IMR-90 (cell line): ENCODE results near the gene CIBAR2. TPM values are rescaled to one million over a fixed set of nuclear protein-coding genes. Genes with fewer than 3 reads are reported as not detected.

ENCODE experiments used
- ATAC-seq: fragments of 200-7000 bp; cut with Tn5 transposase; 2 replicates; pipeline ENCODE4 v1.9.1; 2020; ENCODE audit warnings: low read depth, mild to moderate bottlenecking, moderate library complexity
- BruUV-seq: library from RNA; stranded (reverse); fragments of 400-500 nt; replicated peaks from 2 replicates; lab custom pipeline; 2021; lab: Mats Ljungman, UMichigan
- CTCF ChIA-PET: fragments of 300-600 bp; formaldehyde crosslinking; extraction: SDS; loops from one replicate; lab custom pipeline; 2021; ENCODE audit warnings: antibody characterized with exemption; lab: Yijun Ruan, JAX
- POLR2A ChIA-PET: fragments of 300-600 bp; sonication (Branson Sonifier 250); formaldehyde crosslinking; loops from one replicate; lab custom pipeline; 2022; ENCODE audit warnings: antibody characterized with exemption; ENCODE audit not compliant: unreplicated experiment; lab: Charles Lee
- DNase-seq: peaks from one replicate; pipeline ENCODE4 v3.0.0; 2013
- H2AFZ ChIP-seq: replicated peaks from 2 replicates; pipeline ENCODE3; 2013; ENCODE audit warnings: low read length, mild to moderate bottlenecking; ENCODE audit not compliant: poor library complexity
- H2AK5ac ChIP-seq: 2 replicates; pipeline ENCODE4 v1.6.1; 2013; ENCODE audit warnings: low read depth, low read length, inconsistent platforms
- H2AK9ac ChIP-seq: replicated peaks from 2 replicates; pipeline ENCODE3; 2013; ENCODE audit warnings: mild to moderate bottlenecking, low read depth, low read length, moderate library complexity; ENCODE audit not compliant: poor library complexity
- H2BK120ac ChIP-seq: 2 replicates; pipeline ENCODE4 v1.6.1; 2013; ENCODE audit warnings: low read depth, low read length, inconsistent platforms
- H2BK15ac ChIP-seq: 3 replicates; pipeline ENCODE4 v1.6.1; 2013; ENCODE audit warnings: low read depth, low read length, inconsistent platforms
- H2BK20ac ChIP-seq: 2 replicates; pipeline ENCODE4 v1.6.1; 2013; ENCODE audit warnings: low read depth, mild to moderate bottlenecking, inconsistent platforms, low read length, moderate library complexity
- H2BK5ac ChIP-seq: 2 replicates; pipeline ENCODE4 v1.6.1; 2013; ENCODE audit warnings: mild to moderate bottlenecking, low read depth, low read length, inconsistent platforms; ENCODE audit not compliant: poor library complexity, severe bottlenecking
- H3K14ac ChIP-seq: replicated peaks from 2 replicates; pipeline ENCODE4 v1.6.1; 2013; ENCODE audit warnings: low read depth, low read length, inconsistent platforms
- H3K18ac ChIP-seq: 2 replicates; pipeline ENCODE4 v1.6.1; 2013; ENCODE audit warnings: low read depth, low read length, control low read depth
- H3K23ac ChIP-seq: 2 replicates; pipeline ENCODE4 v1.6.1; 2013; ENCODE audit warnings: low read depth, low read length, inconsistent platforms
- H3K27ac ChIP-seq: 2 replicates; pipeline ENCODE4 v1.5.1; 2013; ENCODE audit warnings: mild to moderate bottlenecking, control low read depth, low read length; ENCODE audit not compliant: insufficient read depth
- H3K27me3 ChIP-seq: 2 replicates; pipeline ENCODE4 v1.6.1; 2013; ENCODE audit warnings: low read length; ENCODE audit not compliant: control insufficient read depth, insufficient read depth
- H3K36me3 ChIP-seq: 2 replicates; pipeline ENCODE4 v1.6.1; 2013; ENCODE audit warnings: low read length, mixed read lengths; ENCODE audit not compliant: control insufficient read depth, insufficient read depth
- H3K4ac ChIP-seq: 2 replicates; pipeline ENCODE4 v1.6.1; 2013; ENCODE audit warnings: low read depth, low read length, inconsistent platforms
- H3K4me1 ChIP-seq: 2 replicates; pipeline ENCODE4 v1.6.1; 2013; ENCODE audit warnings: low read length, mixed read lengths; ENCODE audit not compliant: control insufficient read depth, insufficient read depth
- H3K4me2 ChIP-seq: 2 replicates; pipeline ENCODE4 v1.6.1; 2013; ENCODE audit warnings: low read depth, mild to moderate bottlenecking, control low read depth, low read length, moderate library complexity
- H3K4me3 ChIP-seq: 2 replicates; pipeline ENCODE4 v1.5.1; 2013; ENCODE audit warnings: low read depth, mild to moderate bottlenecking, control low read depth, low read length, moderate library complexity; ENCODE audit not compliant: insufficient read depth
- H3K56ac ChIP-seq: 2 replicates; pipeline ENCODE4 v1.6.1; 2013; ENCODE audit warnings: low read length, inconsistent platforms; ENCODE audit not compliant: insufficient read depth; ENCODE audit errors: extremely low read depth
- H3K79me1 ChIP-seq, 2 experiments: 2 replicates each; pipeline ENCODE4 v1.6.1; 2013; ENCODE audit warnings: low read length in 2 of 2, inconsistent platforms in 1 of 2, low read depth in 1 of 2
- H3K9ac ChIP-seq: 2 replicates; pipeline ENCODE4 v1.6.1; 2013; ENCODE audit warnings: low read depth, low read length, control low read depth
- H3K9me1 ChIP-seq: 2 replicates; pipeline ENCODE4 v1.6.1; 2013; ENCODE audit warnings: low read length, inconsistent platforms; ENCODE audit not compliant: insufficient read depth
- H3K9me3 ChIP-seq: 2 replicates; pipeline ENCODE4 v1.6.1; 2013; ENCODE audit warnings: low read length; ENCODE audit not compliant: control insufficient read depth, insufficient read depth
- H4K20me1 ChIP-seq: 2 replicates; pipeline ENCODE4 v1.6.1; 2013; ENCODE audit warnings: low read length, inconsistent platforms; ENCODE audit not compliant: insufficient read depth
- H4K5ac ChIP-seq: 2 replicates; pipeline ENCODE4 v1.6.1; 2013; ENCODE audit warnings: mild to moderate bottlenecking, low read depth, low read length, control low read depth
- H4K8ac ChIP-seq, 2 experiments: 2 replicates each; pipeline ENCODE4 v1.6.1; 2013; ENCODE audit warnings: low read depth in 2 of 2, low read length in 2 of 2, control low read depth in 1 of 2, inconsistent platforms in 1 of 2
- H4K91ac ChIP-seq: 2 replicates; pipeline ENCODE4 v1.6.1; 2013; ENCODE audit warnings: low read depth, low read length, inconsistent platforms; ENCODE audit not compliant: insufficient read depth
- BHLHE40 ChIP-seq: fragments of 150-350 bp; IDR thresholded peaks from 2 replicates; pipeline ENCODE4 v1.6.1; 2016; ENCODE audit warnings: mild to moderate bottlenecking, low read depth, low read length
- CEBPB ChIP-seq: IDR thresholded peaks from 2 replicates; pipeline ENCODE4 v1.6.1; 2012; ENCODE audit warnings: low read depth, low read length, improper control_type of control experiment
- CHD1 ChIP-seq: IDR thresholded peaks from 2 replicates; pipeline ENCODE4 v1.6.1; 2012; ENCODE audit warnings: low read depth, low read length, improper control_type of control experiment
- ELK1 ChIP-seq: fragments of 150-350 bp; IDR thresholded peaks from 2 replicates; pipeline ENCODE4 v1.6.1; 2016; ENCODE audit warnings: low read depth, mild to moderate bottlenecking, low read length, moderate library complexity, borderline replicate concordance
- FOS ChIP-seq: fragments of 150-350 bp; IDR thresholded peaks from 2 replicates; pipeline ENCODE4 v1.6.1; 2016; ENCODE audit warnings: low read depth, low read length
- MAFK ChIP-seq: IDR thresholded peaks from 2 replicates; pipeline ENCODE4 v1.6.1; 2012; ENCODE audit warnings: low read depth, low read length, improper control_type of control experiment
- MAZ ChIP-seq: IDR thresholded peaks from 2 replicates; pipeline ENCODE4 v1.6.1; 2012; ENCODE audit warnings: low read depth, mild to moderate bottlenecking, low read length, improper control_type of control experiment, moderate library complexity, borderline replicate concordance
- NFE2L2 ChIP-seq: fragments of 150-350 bp; IDR thresholded peaks from 2 replicates; pipeline ENCODE4 v1.6.1; 2016; ENCODE audit warnings: low read depth, mild to moderate bottlenecking, low read length
- RAD21 ChIP-seq: IDR thresholded peaks from 2 replicates; pipeline ENCODE4 v1.6.1; 2012; ENCODE audit warnings: low read length, improper control_type of control experiment
- RCOR1 ChIP-seq: IDR thresholded peaks from 2 replicates; pipeline ENCODE4 v1.6.1; 2012; ENCODE audit warnings: mild to moderate bottlenecking, low read length, improper control_type of control experiment; ENCODE audit not compliant: insufficient replicate concordance
- RFX5 ChIP-seq: IDR thresholded peaks from 2 replicates; pipeline ENCODE4 v1.8.0; 2012; ENCODE audit warnings: low read depth, mild to moderate bottlenecking, low read length, moderate library complexity
- SMC3 ChIP-seq: fragments of 150-350 bp; IDR thresholded peaks from 2 replicates; pipeline ENCODE4 v1.6.1; 2016; ENCODE audit warnings: low read depth, mild to moderate bottlenecking, antibody characterized with exemption, low read length, moderate library complexity
- USF2 ChIP-seq: fragments of 150-350 bp; IDR thresholded peaks from 2 replicates; pipeline ENCODE4 v1.6.1; 2017; ENCODE audit warnings: mild to moderate bottlenecking, antibody characterized with exemption, low read length, low read depth
- WGBS, 2 experiments: methylation state at CpG; one replicate each; pipeline versions ENCODE4 v1.1.5 to v1.1.7; 2013; ENCODE audit warnings: missing lambda C conversion rate in 2 of 2; ENCODE audit not compliant: insufficient read length in 1 of 2; ENCODE audit errors: extremely low coverage in 2 of 2; 5-methylcytosine and 5-hydroxymethylcytosine counted together
- dilution Hi-C: fragments of 300-500 bp; cut with HindIII; formaldehyde crosslinking; loops from one replicate; pipeline ENCODE4 v1.14.3; 2018; ENCODE audit warnings: low sequenced_read_pairs; ENCODE audit not compliant: unreplicated experiment
- in situ Hi-C: fragments of 300-500 bp; cut with MboI; formaldehyde crosslinking; loops from 3 replicates; pipeline ENCODE4 v1.14.3; 2019; ENCODE audit warnings: low sequenced_read_pairs, inconsistent platforms, mixed read lengths
- intact Hi-C: fragments of 100-400 bp; cut with micrococcal nuclease; formaldehyde crosslinking; loops from 2 replicates; pipeline ENCODE4 v1.10.0; 2022
- polyA plus RNA-seq, 3 experiments: library from polyadenylated mRNA; depleted of rRNA; stranded (reverse); fragments of >200 nt; gene quantifications; 2 replicates each; pipeline ENCODE4 v1.2.3, GENCODE V29; 2012; ENCODE audit warnings: low replicate concordance in 1 of 3
- total RNA-seq: library from RNA; depleted of rRNA; stranded (reverse); fragments of >200 nt; gene quantifications from 2 replicates; pipeline ENCODE4 v1.2.3, GENCODE V29; 2012

Gene CIBAR2
- total and polyA plus RNA-seq, 2 of the 4 experiments (the other 2 are of a cell fraction): 0.18 to 0.24 TPM

GRCh38 chr16:85145734-85146531 is 33.7 kb upstream of the CIBAR2 start:
- intact Hi-C loops: no loop called here
- no peaks in the 10 kb centered on the region for H3K9me1 ChIP-seq
- H2AFZ ChIP-seq: no peak overlapping the region
- no peak overlapping the region for H3K9ac ChIP-seq
- no peaks in the 10 kb centered on the region for H4K20me1 ChIP-seq
- H3K18ac ChIP-seq: no peak overlapping the region
- no peak overlapping the region for H2AK5ac ChIP-seq
- no peak overlapping the region for H4K91ac ChIP-seq
- ChIA-PET POLR2A (no interaction called here), CTCF (interaction anchor here (0.6 kb wide), 1 partner anchor 53 kb away, joined by 3 read pairs; no protein-coding TSS in a partner anchor)
- DNase-seq (no peak), ATAC-seq (no peak)
- H4K5ac ChIP-seq: no peak overlapping the region
- WGBS, 2 experiments: 87% methylated on average over 7 of the region's 20 CpGs; no CpG with 5 or more reads in 1 of the 2 experiments
- no peak for TF ChIP-seq CEBPB
- TF ChIP-seq RAD21: no peak
- no peak for TF ChIP-seq NFE2L2
- TF ChIP-seq SMC3: no peak
- TF ChIP-seq CHD1: no peak
- TF ChIP-seq RCOR1: no peak
- TF ChIP-seq RFX5: no peak
- no peak for TF ChIP-seq MAFK
- no peak for TF ChIP-seq MAZ
- TF ChIP-seq FOS: no peak
- no peak for TF ChIP-seq ELK1
- no peak for TF ChIP-seq USF2
- no peak for TF ChIP-seq BHLHE40
- peaks cover 4% of the 10 kb centered on the region for H3K27me3 ChIP-seq
- no peak overlapping the region for H4K8ac ChIP-seq
- H2BK5ac ChIP-seq: no peak overlapping the region
- no peak overlapping the region for H2BK120ac ChIP-seq
- no peak overlapping the region for H3K23ac ChIP-seq
- no peak overlapping the region for H2BK20ac ChIP-seq
- H3K56ac ChIP-seq: no peak overlapping the region
- H3K79me1 ChIP-seq: no peaks in the 10 kb centered on the region
- BruUV-seq: no TSS peak
- H3K27ac ChIP-seq: no peak overlapping the region
- H3K4me1 ChIP-seq: peaks cover 12% of the 10 kb centered on the region; the same call in 1 of the 2 replicates
- no peak overlapping the region for H3K14ac ChIP-seq
- dilution Hi-C loops: no loop called here
- no peak overlapping the region for H3K4me2 ChIP-seq
- no peaks in the 10 kb centered on the region for H3K36me3 ChIP-seq
- in situ Hi-C loops: no loop called here
- no peak overlapping the region for H3K4ac ChIP-seq
- no peak overlapping the region for H2AK9ac ChIP-seq
- peaks cover 4% of the 10 kb centered on the region; the same call in 1 of the 2 replicates for H3K9me3 ChIP-seq
- H3K4me3 ChIP-seq: no peak overlapping the region
- no peak overlapping the region for H2BK15ac ChIP-seq
